GM12878 (cell line): ENCODE results near the gene ARRDC5. TPM values are rescaled to one million over a fixed set of nuclear protein-coding genes. Genes with fewer than 3 reads are reported as not detected.

Experiments
- ATAC-seq: fragments of 200-7000 bp; cut with Tn5 transposase; 3 replicates; pipeline ENCODE4 v1.9.1; 2020; ENCODE audit warnings: mild to moderate bottlenecking, moderate library complexity
- BruUV-seq: library from RNA; stranded (reverse); fragments of 400-500 nt; replicated peaks from 2 replicates; lab custom pipeline; 2021; lab: Mats Ljungman, UMichigan
- CTCF ChIA-PET: fragments of 300-600 bp; sonication (Branson Sonifier 250); formaldehyde crosslinking; extraction: SDS; loops from one replicate; lab custom pipeline; 2021; ENCODE audit warnings: inconsistent platforms; lab: Yijun Ruan, JAX
- POLR2A ChIA-PET: fragments of 350-600 bp; formaldehyde crosslinking; extraction: SDS; loops from one replicate; lab custom pipeline; 2021; ENCODE audit warnings: inconsistent platforms; lab: Charles Lee
- RAD21 ChIA-PET: fragments of 300-600 bp; sonication (Branson Sonifier 250); formaldehyde crosslinking; loops from one replicate; lab custom pipeline; 2023; ENCODE audit warnings: antibody characterized with exemption; ENCODE audit not compliant: unreplicated experiment; lab: Charles Lee
- SMC1A ChIA-PET: fragments of 300-600 bp; sonication (Branson Sonifier 250); formaldehyde crosslinking; loops from one replicate; lab custom pipeline; 2023; ENCODE audit not compliant: unreplicated experiment, uncharacterized antibody; lab: Charles Lee
- DNase-seq: peaks from one replicate; pipeline ENCODE4 v3.0.0-alpha.2; 2011; ENCODE audit warnings: low read depth, low spot score
- FAIRE-seq: peaks from 3 replicates; lab custom pipeline; 2011; peaks lifted over from hg19 to GRCh38; lab: Jason Lieb, UNC
- H2AFZ ChIP-seq: 2 replicates; pipeline ENCODE4 v1.6.0; 2011; ENCODE audit warnings: low read depth, low read length, control low read depth; ENCODE audit not compliant: control insufficient read depth
- H3K27ac ChIP-seq: 2 replicates; pipeline ENCODE4 v1.5.1; 2011; ENCODE audit warnings: control low read depth; ENCODE audit not compliant: control insufficient read depth, insufficient read depth
- H3K27me3 ChIP-seq, 2 experiments: replicated peaks in 1 of 2; 2 replicates each; pipeline versions ENCODE4 v1.6.0 to v1.6.1; 2011; ENCODE audit warnings: low read length in 1 of 2; ENCODE audit not compliant: control insufficient read depth in 2 of 2, insufficient read depth in 2 of 2
- H3K36me3 ChIP-seq, 2 experiments: 2 replicates each; pipeline ENCODE4 v1.5.1; 2011; ENCODE audit warnings: low read length in 1 of 2; ENCODE audit not compliant: control insufficient read depth in 2 of 2, insufficient read depth in 2 of 2
- H3K4me1 ChIP-seq: 2 replicates; pipeline ENCODE4 v1.6.1; 2011; ENCODE audit warnings: mild to moderate bottlenecking, low read length, moderate library complexity, mixed read lengths; ENCODE audit not compliant: control insufficient read depth, insufficient read depth
- H3K4me2 ChIP-seq: 2 replicates; pipeline ENCODE4 v1.6.0; 2011; ENCODE audit warnings: control low read depth; ENCODE audit not compliant: control insufficient read depth, insufficient read depth
- H3K4me3 ChIP-seq: fragments of 200-600 bp; sonication (generic); 2 replicates; pipeline ENCODE4 v1.5.1; 2016
- H3K79me2 ChIP-seq: 2 replicates; pipeline ENCODE4 v1.6.0; 2011; ENCODE audit warnings: low read length; ENCODE audit not compliant: control insufficient read depth, insufficient read depth
- H3K9ac ChIP-seq: 2 replicates; pipeline ENCODE4 v1.8.0; 2011; ENCODE audit warnings: low read length, control low read depth, mixed read lengths; ENCODE audit not compliant: control insufficient read depth, insufficient read depth
- H3K9me3 ChIP-seq: replicated peaks from 3 replicates; pipeline ENCODE4 v1.5.1; 2011; ENCODE audit warnings: mild to moderate bottlenecking, low read length; ENCODE audit not compliant: control insufficient read depth, insufficient read depth
- H4K20me1 ChIP-seq: 2 replicates; pipeline ENCODE4 v1.6.0; 2011; ENCODE audit not compliant: control insufficient read depth, insufficient read depth
- BCL11A ChIP-seq: IDR thresholded peaks from 2 replicates; pipeline ENCODE4 v1.6.1; 2011; ENCODE audit warnings: low read depth, low read length
- EED ChIP-seq: sonication (generic); IDR thresholded peaks from 2 replicates; pipeline ENCODE4 v1.6.1; 2016; ENCODE audit warnings: antibody characterized with exemption, low read depth
- EGR1 ChIP-seq, 2 experiments: IDR thresholded peaks; 1 replicate in 1 of 2; 2 replicates in 1 of 2; pipeline ENCODE4 v1.6.1; 2011 to 2012; ENCODE audit warnings: low read depth in 2 of 2, low read length in 2 of 2, borderline replicate concordance in 1 of 2, mild to moderate bottlenecking in 1 of 2, moderate library complexity in 1 of 2
- IKZF1 ChIP-seq: fragments of 450-650 bp; conservative IDR thresholded peaks from 2 replicates; pipeline ENCODE4 v1.6.1; 2017; ENCODE audit warnings: antibody characterized with exemption, mild to moderate bottlenecking
- MEF2A ChIP-seq: IDR thresholded peaks from 2 replicates; pipeline ENCODE4 v1.6.1; 2011; ENCODE audit warnings: low read depth, mild to moderate bottlenecking, low read length, moderate library complexity; ENCODE audit not compliant: insufficient read depth
- SIX5 ChIP-seq: IDR thresholded peaks from 2 replicates; pipeline ENCODE4 v1.6.1; 2011; ENCODE audit warnings: mild to moderate bottlenecking, low read depth, low read length, moderate library complexity; ENCODE audit not compliant: severe bottlenecking
- TCF3 ChIP-seq: IDR thresholded peaks from 2 replicates; pipeline ENCODE4 v1.6.1; 2012; ENCODE audit warnings: low read depth, mild to moderate bottlenecking, low read length, borderline replicate concordance; ENCODE audit not compliant: insufficient read depth
- ZNF207 ChIP-seq: fragments of 450-650 bp; IDR thresholded peaks from 2 replicates; pipeline ENCODE4 v1.6.1; 2014; ENCODE audit warnings: antibody characterized with exemption, mild to moderate bottlenecking, borderline replicate concordance
- WGBS: methylation state at CpG from one replicate; pipeline ENCODE4 v1.1.6; 2016; ENCODE audit warnings: low lambda C conversion rate; ENCODE audit not compliant: insufficient replicate concordance, insufficient coverage; ENCODE audit errors: missing lambda C conversion rate; 5-methylcytosine and 5-hydroxymethylcytosine counted together
- in situ Hi-C: fragments of 300-500 bp; cut with MboI; formaldehyde crosslinking; loops from 9 replicates; pipeline ENCODE4 v1.14.3; 2018; ENCODE audit warnings: mixed read lengths
- intact Hi-C: fragments of 100-400 bp; cut with micrococcal nuclease; formaldehyde crosslinking; loops from one replicate; pipeline ENCODE4 v1.14.2; 2022; ENCODE audit not compliant: unreplicated experiment
- polyA plus RNA-seq, 11 experiments: library from polyadenylated mRNA; depleted of rRNA in 4 of 11; unstranded in 6 of 11; stranded (reverse) in 5 of 11; fragments of >200 nt; fragmentation: Nextera tagmentation in 4 of 11; fragmentation: Illumina TruSeq in 1 of 11; extraction: Ambion mirVana in 4 of 11; extraction: Trizol in 1 of 11; gene quantifications; 1 replicate in 1 of 11; 2 replicates in 10 of 11; pipeline versions ENCODE4 v1.2.1 to v1.2.3, GENCODE V29; 2011 to 2016; ENCODE audit warnings: inconsistent platforms in 2 of 11, missing spikeins in 2 of 11, low read depth in 1 of 11
- total RNA-seq, 4 experiments: library from RNA; depleted of rRNA in 3 of 4; stranded (reverse); fragments of >200 nt in 3 of 4; fragmentation: Illumina TruSeq in 1 of 4; extraction: Trizol in 1 of 4; gene quantifications; 2 replicates each; pipeline versions ENCODE4 v1.2.1 to v1.2.3, GENCODE V29; 2013 to 2021
- TF ChIP-seq, protein P1 (sequence below): IDR thresholded peaks from 2 replicates; pipeline ENCODE4 v1.6.1; 2011; ENCODE audit warnings: borderline replicate concordance, low read depth, mild to moderate bottlenecking, moderate library complexity, low read length; ENCODE audit not compliant: insufficient read depth, poor library complexity, severe bottlenecking

Gene ARRDC5
- total and polyA plus RNA-seq, 10 of the 15 experiments (the other 5 are each of a cell fraction or from before 2014, with no cell fraction given): 0.03 to 0.38 (median 0.12) TPM; not detected in 2

- Histone ChIP-seq H3K9ac (peak overlapping the region; percentile 20; the same call in 1 of the 2 replicates), H3K4me2 (peak overlapping the region; percentile 55; the same call in 1 of the 2 replicates)
- CTCF ChIA-PET: interaction anchor here (1.0 kb wide), 1 partner anchor 70 kb away, joined by 3 read pairs; no protein-coding TSS in a partner anchor
Observed at GRCh38 chr19:4878491-4878968, 24.2 kb downstream of the ARRDC5 start.

More at GRCh38 chr19:4878491-4878968, 24.2 kb downstream of the ARRDC5 start:
- Histone ChIP-seq H2AFZ (peak overlapping the region; percentile 65), H3K36me3 (no peaks in the 10 kb centered on the region), H3K27me3 (no peaks in the 10 kb centered on the region), H4K20me1 (no peaks in the 10 kb centered on the region), H3K27ac (no peak overlapping the region), H3K4me3 (no peak overlapping the region), H3K79me2 (no peaks in the 10 kb centered on the region), H3K9me3 (no peaks in the 10 kb centered on the region), H3K4me1 (peaks cover 6% of the 10 kb centered on the region)
- SMC1A ChIA-PET: no interaction called here
- in situ Hi-C loops: no loop called here
- POLR2A ChIA-PET: no interaction called here
- DNase-seq: no peak
- FAIRE-seq: no peak
- ATAC-seq: no peak; the same call in 2 of the 3 replicates
- BruUV-seq: no TSS peak
- 19% methylated on average over 21 of the region's 23 CpGs for WGBS
- TF ChIP-seq IKZF1 (no peak), SIX5 (no peak), EGR1 (IDR thresholded peaks at IDR 0.05; ENCODE audit: borderline replicate concordance in 1 of 2, low read depth in 2 of 2, low read length in 2 of 2) (0 out of 3 replicates have a peak, but pooled peaks of 1 of the 2 experiments have one; percentile 15), BCL11A (no peak), ZNF207 (no peak), EED (peak; percentile 56; the same call in 1 of the 2 replicates), TCF3 (0 out of 2 replicates have a peak, but pooled peaks have one; percentile 62), MEF2A (no peak)
- TF ChIP-seq, protein P1, sequence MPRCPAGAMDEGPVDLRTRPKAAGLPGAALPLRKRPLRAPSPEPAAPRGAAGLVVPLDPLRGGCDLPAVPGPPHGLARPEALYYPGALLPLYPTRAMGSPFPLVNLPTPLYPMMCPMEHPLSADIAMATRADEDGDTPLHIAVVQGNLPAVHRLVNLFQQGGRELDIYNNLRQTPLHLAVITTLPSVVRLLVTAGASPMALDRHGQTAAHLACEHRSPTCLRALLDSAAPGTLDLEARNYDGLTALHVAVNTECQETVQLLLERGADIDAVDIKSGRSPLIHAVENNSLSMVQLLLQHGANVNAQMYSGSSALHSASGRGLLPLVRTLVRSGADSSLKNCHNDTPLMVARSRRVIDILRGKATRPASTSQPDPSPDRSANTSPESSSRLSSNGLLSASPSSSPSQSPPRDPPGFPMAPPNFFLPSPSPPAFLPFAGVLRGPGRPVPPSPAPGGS: no peak
- intact Hi-C loops: no loop called here
- RAD21 ChIA-PET: no interaction called here
